GM18511 (cell line): ENCODE measurements around the gene MYO1F.
A peak's percentile ranks its signal among the peaks of the same experiment; 100 is the strongest.
"Not testable (repeated sequence)": the region's sequence is repeated elsewhere in the genome, so short reads cannot be mapped to it uniquely, and the experiment has no call there.

ENCODE experiments used
- ATAC-seq: cut with Tn5 transposase; IDR thresholded peaks from one replicate; pipeline ENCODE4 v1.9.1; 2021; ENCODE audit warnings: mild to moderate bottlenecking, moderate library complexity; ENCODE audit not compliant: unreplicated experiment

MYO1F gene

DNA sequence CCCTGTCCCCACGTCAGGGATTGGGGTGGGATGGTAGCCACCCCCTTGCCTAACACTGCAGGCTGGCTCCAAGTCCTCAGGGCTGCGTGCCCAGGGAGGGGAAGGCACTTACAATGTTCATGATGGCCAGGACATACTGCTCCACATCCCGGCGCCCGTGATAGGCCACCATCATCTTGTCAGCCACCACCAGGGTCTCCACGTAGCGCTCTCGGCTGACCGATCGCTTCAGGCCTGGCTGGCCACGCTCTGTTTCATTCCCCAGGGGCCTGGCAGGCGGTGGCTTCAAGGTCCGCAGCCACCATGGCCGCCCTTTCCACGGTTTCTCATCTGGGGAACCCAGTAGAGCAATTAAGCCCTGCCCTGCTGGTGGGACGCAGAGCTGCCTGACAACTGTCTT, 23.6 kb upstream of the MYO1F start:
- no peak for ATAC-seq

- ATAC-seq: no peak
Measured at GRCh38 chr19:8600064-8600463, 22.8 kb upstream of the MYO1F start.

- no peak for ATAC-seq
Measured at GRCh38 chr19:8596168-8596567, 18.9 kb upstream of the MYO1F start.

DNA sequence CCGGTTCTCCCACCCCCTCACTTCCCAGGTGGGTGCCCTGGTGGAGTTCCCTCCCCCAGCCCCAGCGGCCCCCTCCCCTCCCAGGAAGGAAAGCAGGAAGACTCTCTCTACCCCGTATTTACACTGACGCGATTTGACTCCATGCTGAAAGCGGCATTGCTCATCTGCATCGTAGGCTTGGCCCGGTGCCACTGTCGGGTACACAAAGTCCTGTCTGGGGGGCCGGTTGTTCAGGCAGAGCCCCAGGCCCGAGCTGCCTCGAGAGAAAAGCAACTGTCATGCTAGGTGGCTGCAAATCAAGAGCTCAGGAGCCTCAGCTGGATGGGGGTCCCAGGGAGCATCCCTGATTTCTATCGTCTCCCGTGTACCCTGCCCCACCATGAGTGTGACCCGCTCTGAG, 18.4 kb upstream of the MYO1F start:
- ATAC-seq: no peak

GRCh38 chr19:8593931-8594330, 16.7 kb upstream of the MYO1F start:
- no peak for ATAC-seq

DNA sequence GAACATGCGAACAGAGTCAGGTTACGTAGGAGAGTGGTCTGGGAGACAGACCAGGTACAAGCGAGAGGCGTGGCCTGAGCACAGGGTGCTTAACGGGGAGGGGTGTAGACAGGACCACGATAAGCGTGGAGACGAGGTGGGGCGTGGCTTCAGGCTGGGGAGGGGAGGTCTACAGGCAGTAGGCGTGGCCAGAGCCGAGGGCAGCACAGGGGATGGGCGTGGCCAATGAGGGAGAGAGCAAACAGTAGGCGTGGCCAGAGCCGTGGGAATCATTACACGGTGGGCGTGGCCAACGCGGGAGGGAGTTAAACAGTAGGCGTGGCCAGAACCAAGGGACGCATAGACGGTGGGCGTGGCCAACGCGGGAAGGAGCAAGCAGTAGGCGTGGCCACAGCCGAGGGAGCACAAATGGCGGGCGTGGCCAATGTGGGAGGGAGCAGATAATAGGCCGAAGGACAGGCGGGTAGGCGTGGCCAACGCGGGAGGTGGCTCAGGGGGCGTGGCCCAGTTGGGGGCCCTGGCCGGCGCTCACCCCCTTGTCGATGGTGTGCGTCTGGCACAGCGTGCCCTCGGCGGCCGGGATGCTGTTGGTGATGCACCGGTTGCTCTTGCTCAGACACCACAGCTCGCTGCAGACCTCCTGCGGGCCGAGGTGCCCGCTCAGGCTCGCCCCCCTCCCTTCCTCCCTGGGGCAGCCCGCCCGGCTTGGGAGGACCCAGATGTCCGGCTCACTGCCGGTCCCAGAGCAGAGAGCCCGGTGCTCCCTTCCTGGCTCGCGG, 15.2 kb upstream of the MYO1F start:
- no peak for ATAC-seq

GRCh38 chr19:8589177-8589714, 12.0 kb upstream of the MYO1F start:
- no peak for ATAC-seq

DNA sequence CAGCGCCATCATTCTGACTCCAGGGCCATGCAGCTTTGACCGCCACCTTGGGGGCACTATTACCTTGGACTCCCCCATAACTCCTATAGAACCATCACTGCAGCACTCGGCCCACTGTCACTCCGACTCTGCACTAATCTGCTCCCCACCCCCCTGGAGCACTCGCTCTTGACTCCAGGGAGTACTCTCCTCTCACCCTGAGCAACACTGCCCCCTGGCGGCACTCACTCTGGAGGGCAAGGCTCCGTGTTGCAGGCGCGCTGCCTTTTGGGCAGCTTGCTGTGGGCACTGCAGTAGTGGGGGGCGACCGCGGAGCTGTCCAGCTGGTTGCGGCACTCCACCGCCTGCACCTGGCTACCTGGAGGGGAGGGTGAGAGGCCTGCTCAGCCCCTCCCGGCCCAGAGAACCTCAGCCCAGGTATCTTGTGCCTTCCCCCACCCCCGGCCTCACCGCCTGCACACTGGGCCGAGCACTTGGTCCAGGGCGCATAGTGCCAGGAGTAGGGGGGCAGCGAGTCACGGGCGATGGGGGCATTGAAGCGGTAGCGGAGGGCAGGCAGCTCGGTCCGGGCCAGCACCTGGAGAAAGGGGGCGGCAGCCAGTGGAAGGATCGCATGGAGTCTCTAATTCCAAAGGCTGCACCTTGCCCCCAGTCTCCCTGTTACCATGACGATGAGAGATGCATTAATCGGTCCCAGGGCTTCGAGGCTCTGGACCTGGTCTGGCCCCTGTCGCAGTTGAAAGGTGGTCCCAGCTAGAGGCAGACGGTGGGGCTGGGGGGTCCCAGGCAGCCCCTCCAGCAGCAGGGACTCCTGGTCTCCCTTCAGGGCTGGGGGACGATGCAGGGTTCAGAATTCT, 8.9 kb upstream of the MYO1F start:
- no peak for ATAC-seq

DNA sequence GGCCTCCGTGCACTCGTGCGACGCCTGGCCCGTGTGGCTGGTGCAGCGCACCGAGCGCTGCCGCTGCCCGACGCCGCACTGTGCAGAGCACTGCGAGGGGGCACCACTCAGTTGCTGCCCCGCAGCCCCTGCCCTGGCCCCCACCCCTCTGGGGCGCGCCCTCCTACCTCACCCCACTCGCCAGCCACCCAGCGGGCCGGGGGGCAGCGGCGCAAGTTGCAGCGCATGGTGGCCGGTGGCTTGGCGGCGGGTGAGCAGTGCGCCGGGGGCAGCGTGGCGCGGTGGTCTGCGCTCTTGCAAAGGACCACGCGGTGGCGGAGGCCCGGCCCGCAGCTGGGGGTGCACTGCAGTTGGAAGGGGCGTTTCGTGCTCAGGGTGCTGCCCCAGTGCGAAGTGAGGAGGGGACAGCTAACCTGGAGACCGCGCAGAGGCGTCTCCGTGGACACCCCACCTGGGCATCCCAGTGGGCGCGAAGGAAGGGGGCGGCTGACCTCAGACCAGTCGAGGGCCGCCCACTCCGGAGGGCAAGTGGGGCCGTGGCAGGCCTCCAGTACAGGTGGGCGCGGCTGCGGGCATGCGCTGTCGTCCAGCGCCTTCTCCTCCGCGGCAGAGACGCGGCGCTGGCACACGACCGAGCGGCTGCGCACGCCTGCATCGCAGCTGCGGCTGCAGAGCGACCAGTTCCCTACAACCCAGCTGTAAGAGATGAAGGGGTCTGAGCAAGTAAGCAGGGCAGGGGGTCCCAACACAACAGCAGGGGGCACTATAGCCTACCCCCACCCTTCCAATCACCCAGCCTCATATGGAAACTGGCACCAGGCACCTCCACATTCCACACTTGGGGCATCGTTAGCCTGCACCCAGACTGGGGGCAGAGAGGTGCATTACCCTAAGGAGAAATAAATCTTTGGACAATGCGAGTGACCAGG, 8.0 kb upstream of the MYO1F start:
- no peak for ATAC-seq

GRCh38 chr19:8580710-8581281, 3.6 kb upstream of the MYO1F start:
- no peak for ATAC-seq

DNA sequence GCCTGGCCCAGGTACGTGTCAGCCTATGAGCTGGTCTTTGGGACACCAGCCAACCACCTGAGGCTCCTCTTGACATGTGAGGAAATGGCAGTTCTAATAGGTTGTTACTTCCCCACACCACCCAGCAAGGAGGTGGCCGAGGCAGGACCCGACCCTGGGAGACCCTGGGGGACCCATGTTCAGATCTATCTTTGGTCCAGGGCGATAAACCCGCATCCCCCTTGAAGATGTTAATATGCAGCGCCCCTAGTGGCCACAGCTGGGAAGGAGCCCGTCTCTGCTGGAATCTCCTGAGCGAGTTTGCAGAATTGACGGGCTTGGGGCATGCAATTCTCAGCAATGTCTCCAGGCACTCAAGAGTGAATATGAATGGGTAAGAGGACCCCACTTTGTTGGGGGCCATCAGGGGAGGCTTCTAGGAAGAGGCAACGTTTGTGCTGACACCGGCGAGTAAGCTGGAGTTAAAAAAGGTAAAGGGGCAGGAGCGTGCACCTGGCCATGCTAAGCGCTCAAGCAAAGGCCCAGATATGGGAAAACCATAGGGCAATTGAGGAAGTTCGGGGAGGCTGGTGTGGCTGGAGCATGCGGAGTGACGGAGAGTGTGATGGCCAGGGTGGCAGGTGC, 1.5 kb upstream of the MYO1F start:
- ATAC-seq: no peak

DNA sequence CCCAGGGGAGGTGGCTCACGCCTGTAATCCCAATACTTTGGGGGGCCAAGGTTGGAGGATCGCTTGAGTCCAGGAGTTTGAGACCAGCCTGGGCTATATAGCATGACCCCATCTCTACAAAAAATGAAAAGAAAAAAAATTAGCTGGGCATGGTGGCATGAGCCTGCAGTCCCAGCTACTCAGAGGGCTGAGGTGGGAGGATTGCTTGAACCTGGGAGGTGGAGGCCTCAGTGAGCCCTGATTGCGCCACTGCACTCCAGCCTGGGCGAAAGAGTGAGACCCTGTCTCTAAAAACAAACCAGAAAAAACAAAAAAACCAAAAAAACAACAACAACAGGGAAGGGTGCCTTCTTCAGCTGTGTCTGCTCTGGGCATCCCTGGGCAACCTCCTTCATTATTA, 499 bp upstream of the MYO1F start:
- no peak for ATAC-seq

GRCh38 chr19:8576273-8576993, 809 bp downstream of the MYO1F start:
- ATAC-seq: no peak

DNA sequence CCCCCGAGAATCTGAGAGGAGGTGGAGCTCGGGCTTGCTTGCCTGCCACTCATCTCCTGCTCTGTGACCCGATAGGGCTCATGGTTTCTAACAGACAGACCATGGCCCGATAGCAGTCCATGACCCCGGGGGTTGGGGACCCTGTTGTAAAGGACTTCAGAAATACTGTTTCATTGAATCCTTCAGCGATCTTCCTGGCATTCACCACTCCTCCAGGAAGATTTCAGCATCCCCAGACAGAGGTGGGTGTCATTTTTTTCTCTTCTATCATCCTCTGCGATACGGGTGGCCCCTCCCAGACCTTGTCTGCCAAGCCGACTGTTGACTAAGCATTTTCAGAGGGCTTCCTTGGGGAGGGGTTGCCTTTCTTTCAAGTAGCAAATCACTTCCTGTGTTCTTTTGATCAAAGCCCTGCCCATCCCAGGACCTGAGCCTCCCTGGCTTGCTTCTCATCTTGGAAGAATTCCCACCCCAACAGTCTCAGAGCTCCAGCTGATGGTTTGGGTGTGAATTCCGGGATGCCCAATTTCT, 1.7 kb downstream of the MYO1F start:
- ATAC-seq: no peak

- ATAC-seq: not testable (repeated sequence)
Measured at GRCh38 chr19:8574619-8574922, 2.7 kb downstream of the MYO1F start.

DNA sequence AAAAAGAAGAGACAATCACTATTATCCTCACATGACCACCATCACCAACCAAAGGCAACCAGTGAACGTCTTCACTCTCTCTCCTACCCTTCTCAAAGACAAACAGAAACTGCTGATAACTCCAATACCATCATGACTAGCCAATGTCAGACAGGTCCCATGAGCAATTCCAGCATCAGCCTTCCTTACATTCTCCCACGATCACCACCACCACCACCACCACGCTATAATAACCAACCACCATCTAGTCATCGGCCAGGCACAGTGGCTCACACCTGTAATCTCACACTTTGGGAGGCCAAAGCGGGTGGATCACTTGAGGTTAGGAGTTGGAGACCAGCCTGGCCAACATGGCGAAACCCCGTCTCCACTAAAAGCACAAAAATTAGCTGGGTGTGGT, 3.9 kb downstream of the MYO1F start:
- no peak for ATAC-seq

- ATAC-seq: no peak
Measured at GRCh38 chr19:8571006-8571411, 6.2 kb downstream of the MYO1F start.

- ATAC-seq: peak; percentile 96
Measured at GRCh38 chr19:8569066-8569771, 8.0 kb downstream of the MYO1F start.
